ENCODE results near the gene PLXNA4. TPM values are rescaled to one million over a fixed set of nuclear protein-coding genes. Genes with fewer than 3 reads are reported as not detected.

Gene PLXNA4
- total RNA-seq, 1 experiment from 2014 or later: not detected

DNA sequence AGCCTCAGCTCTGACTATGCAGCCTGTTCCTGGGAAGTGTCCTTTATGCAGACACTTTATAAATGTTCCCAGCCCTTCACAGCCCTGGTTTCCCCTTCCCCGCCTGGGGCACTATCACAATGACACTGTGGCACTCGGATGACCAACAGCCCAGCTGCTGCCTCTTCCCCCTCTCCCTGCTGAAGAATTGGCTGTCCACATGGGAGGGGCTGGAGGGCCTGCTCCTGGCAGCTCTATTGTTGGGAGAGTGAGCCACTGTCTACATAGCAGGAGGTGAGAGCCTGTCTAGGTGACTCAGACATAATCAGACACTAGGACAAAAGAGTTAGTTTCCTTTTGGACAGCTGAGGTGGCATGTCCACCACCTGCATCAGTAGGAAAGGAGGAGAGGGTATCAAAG is 437.5 kb downstream of the PLXNA4 start:
- TF ChIP-seq ZBTB33 (IDR thresholded peaks at IDR 0.05; ENCODE audit: extremely low read depth, insufficient replicate concordance, low read length): no peak
- no peak for TF ChIP-seq YY1 (IDR thresholded peaks at IDR 0.05; ENCODE audit: extremely low read depth, insufficient replicate concordance, low read depth, low read length)
- no peak for TF ChIP-seq POLR2AphosphoS5 (IDR thresholded peaks at IDR 0.05; ENCODE audit: low read depth, low read length)
- TF ChIP-seq CBX3 (IDR thresholded peaks at IDR 0.05; ENCODE audit: low read depth): no peak
- TF ChIP-seq SIN3A (IDR thresholded peaks at IDR 0.05; ENCODE audit: low read depth): no peak
- TF ChIP-seq TCF7L2 (IDR thresholded peaks at IDR 0.05; ENCODE audit: borderline replicate concordance, extremely low read depth, insufficient read depth, insufficient read length): no peak
- no peak for TF ChIP-seq ATF3 (IDR thresholded peaks at IDR 0.05)
- no peak for TF ChIP-seq ELF1 (IDR thresholded peaks at IDR 0.05; ENCODE audit: borderline replicate concordance, low read depth)
- TF ChIP-seq MAX (IDR thresholded peaks at IDR 0.05): no peak
- no peak for TF ChIP-seq EZH2 (IDR thresholded peaks at IDR 0.05)
- TF ChIP-seq SRF (IDR thresholded peaks at IDR 0.05; ENCODE audit: low read depth): no peak
- no peak for TF ChIP-seq JUND (IDR thresholded peaks at IDR 0.05)
- no peak for TF ChIP-seq ZFX (IDR thresholded peaks at IDR 0.05)
- TF ChIP-seq, protein P1, sequence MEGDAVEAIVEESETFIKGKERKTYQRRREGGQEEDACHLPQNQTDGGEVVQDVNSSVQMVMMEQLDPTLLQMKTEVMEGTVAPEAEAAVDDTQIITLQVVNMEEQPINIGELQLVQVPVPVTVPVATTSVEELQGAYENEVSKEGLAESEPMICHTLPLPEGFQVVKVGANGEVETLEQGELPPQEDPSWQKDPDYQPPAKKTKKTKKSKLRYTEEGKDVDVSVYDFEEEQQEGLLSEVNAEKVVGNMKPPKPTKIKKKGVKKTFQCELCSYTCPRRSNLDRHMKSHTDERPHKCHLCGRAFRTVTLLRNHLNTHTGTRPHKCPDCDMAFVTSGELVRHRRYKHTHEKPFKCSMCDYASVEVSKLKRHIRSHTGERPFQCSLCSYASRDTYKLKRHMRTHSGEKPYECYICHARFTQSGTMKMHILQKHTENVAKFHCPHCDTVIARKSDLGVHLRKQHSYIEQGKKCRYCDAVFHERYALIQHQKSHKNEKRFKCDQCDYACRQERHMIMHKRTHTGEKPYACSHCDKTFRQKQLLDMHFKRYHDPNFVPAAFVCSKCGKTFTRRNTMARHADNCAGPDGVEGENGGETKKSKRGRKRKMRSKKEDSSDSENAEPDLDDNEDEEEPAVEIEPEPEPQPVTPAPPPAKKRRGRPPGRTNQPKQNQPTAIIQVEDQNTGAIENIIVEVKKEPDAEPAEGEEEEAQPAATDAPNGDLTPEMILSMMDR (IDR thresholded peaks at IDR 0.05 in 2 of 3, conservative IDR thresholded peaks at IDR 0.05 in 1 of 3; ENCODE audit: borderline replicate concordance in 1 of 3, insufficient read depth in 1 of 3, low read depth in 2 of 3, low read length in 2 of 3): no peak
- TF ChIP-seq SP1 (IDR thresholded peaks at IDR 0.05; ENCODE audit: low read depth): no peak
- no peak for TF ChIP-seq POLR2A (IDR thresholded peaks at IDR 0.05; ENCODE audit: borderline replicate concordance, extremely low read depth, insufficient read depth, insufficient read length)
- no peak for TF ChIP-seq EZH2phosphoT487 (IDR thresholded peaks at IDR 0.05; ENCODE audit: borderline replicate concordance)
- TF ChIP-seq RAD21 (IDR thresholded peaks at IDR 0.05; ENCODE audit: low read depth): no peak
- Histone ChIP-seq H3K4me3 (replicated peaks in 1 of 2; ENCODE audit: low read depth in 1 of 2, low read length in 2 of 2) (no peak overlapping the region), H3K79me2 (ENCODE audit: insufficient read depth, low read length) (no peaks in the 10 kb centered on the region), H3K27ac (ENCODE audit: low read depth, low read length) (no peak overlapping the region), H3K27me3 (ENCODE audit: insufficient read depth, low read length) (peaks cover 72% of the 10 kb centered on the region), H3K4me1 (ENCODE audit: control insufficient read depth in 1 of 2, insufficient read depth in 2 of 2, low read length in 2 of 2) (0 out of 4 replicates have a peak, but pooled peaks cover 0 to 3% of the 10 kb centered on the region in 2 experiments), H2AFZ (ENCODE audit: low read depth, low read length, poor library complexity, severe bottlenecking) (no peak overlapping the region), H3K9me3 (ENCODE audit: control insufficient read depth in 1 of 2, insufficient read depth in 1 of 2, low read depth in 1 of 2, low read length in 2 of 2) (no peaks in the 10 kb centered on the region), H3K9me2 (ENCODE audit: insufficient read depth) (no peaks in the 10 kb centered on the region), H4K20me1 (ENCODE audit: insufficient read depth) (no peaks in the 10 kb centered on the region), H3K4me2 (ENCODE audit: low read length) (no peak overlapping the region), H3K36me3 (ENCODE audit: control insufficient read depth in 1 of 2, insufficient read depth in 2 of 2, low read length in 2 of 2) (no peaks in the 10 kb centered on the region), H3K9ac (ENCODE audit: low read length) (no peak overlapping the region)
- CTCF ChIA-PET: no interaction called here
- intact Hi-C loops (cut with micrococcal nuclease): no loop called here
- DNase-seq (ENCODE audit: low read depth, low spot score) (no peak), ATAC-seq (no peak)
- POLR2A ChIA-PET: no interaction called here
- BruUV-seq (replicated peaks): no TSS peak
- RAD21 ChIA-PET (ENCODE audit: low non-redundant PET in 1 of 2, low total read pairs in 2 of 2, uncharacterized antibody in 2 of 2, unreplicated experiment in 2 of 2): no interaction called here
